Neural cell (in vitro differentiated cells): ENCODE results near the gene ZSWIM6. TPM values are rescaled to one million over a fixed set of nuclear protein-coding genes. Genes with fewer than 3 reads are reported as not detected.

Experiments
- H2AFZ ChIP-seq: fragments of 200-600, 300-800 bp; sonication (generic), shearing (Covaris generic); 2 replicates; pipeline ENCODE4 v1.6.0; 2014; ENCODE audit warnings: low read depth, mild to moderate bottlenecking, antibody characterized with exemption, low read length, moderate library complexity
- H3F3A ChIP-seq: fragments of 200-600 bp; shearing (Covaris generic); 2 replicates; pipeline ENCODE4 v1.6.1; 2016; ENCODE audit warnings: mild to moderate bottlenecking, moderate library complexity, mixed read lengths, antibody characterized with exemption, low read length; ENCODE audit not compliant: insufficient read depth, poor library complexity, severe bottlenecking
- H3K27ac ChIP-seq: fragments of 200-600, 300-800 bp; sonication (generic), shearing (Covaris generic); 2 replicates; pipeline ENCODE4 v1.5.1; 2014; ENCODE audit warnings: mild to moderate bottlenecking, low read length, moderate library complexity
- H3K27me3 ChIP-seq: fragments of 300-800, 200-600 bp; sonication (generic), shearing (Covaris generic); 2 replicates; pipeline ENCODE4 v1.6.0; 2014; ENCODE audit warnings: mild to moderate bottlenecking, low read depth, low read length, moderate library complexity; ENCODE audit not compliant: insufficient read depth
- H3K36me3 ChIP-seq: fragments of 300-800, 200-600 bp; sonication (generic), shearing (Covaris generic); 2 replicates; pipeline ENCODE4 v1.5.1; 2014; ENCODE audit warnings: mild to moderate bottlenecking, antibody characterized with exemption, low read length, moderate library complexity; ENCODE audit not compliant: insufficient read depth
- H3K4me2 ChIP-seq: fragments of 300-800, 200-600 bp; sonication (generic), shearing (Covaris generic); 2 replicates; pipeline ENCODE4 v1.6.0; 2014; ENCODE audit warnings: mild to moderate bottlenecking, low read length
- H3K4me3 ChIP-seq: fragments of 300-800, 200-600 bp; sonication (generic), shearing (Covaris generic); 2 replicates; pipeline ENCODE4 v1.5.1; 2014; ENCODE audit warnings: mild to moderate bottlenecking, low read length, moderate library complexity
- H3K79me2 ChIP-seq: fragments of 200-600 bp; shearing (Covaris generic); replicated peaks from 2 replicates; pipeline ENCODE4 v1.6.0; 2014; ENCODE audit warnings: mild to moderate bottlenecking, low read length, moderate library complexity; ENCODE audit not compliant: insufficient read depth
- H3K9ac ChIP-seq: fragments of 300-800, 200-600 bp; sonication (generic), shearing (Covaris generic); 2 replicates; pipeline ENCODE4 v1.6.1; 2016; ENCODE audit warnings: mild to moderate bottlenecking, low read length, mixed read lengths
- H3K9me2 ChIP-seq: fragments of 200-600 bp; shearing (Covaris generic); 2 replicates; pipeline ENCODE4 v1.6.1; 2016; ENCODE audit warnings: mild to moderate bottlenecking, low read length, mixed read lengths; ENCODE audit not compliant: insufficient read depth
- H3K9me3 ChIP-seq: fragments of 200-600, 300-800 bp; sonication (generic), shearing (Covaris generic); 2 replicates; pipeline ENCODE4 v1.6.1; 2016; ENCODE audit warnings: mild to moderate bottlenecking, mixed run types, low read length, moderate library complexity, mixed read lengths
- H4K20me1 ChIP-seq: fragments of 200-600 bp; shearing (Covaris generic); 2 replicates; pipeline ENCODE4 v1.6.1; 2016; ENCODE audit warnings: mild to moderate bottlenecking, mixed run types; ENCODE audit not compliant: insufficient read depth
- EP300 ChIP-seq: fragments of 450-650 bp; conservative IDR thresholded peaks from 2 replicates; pipeline ENCODE4 v1.6.1; 2014; ENCODE audit warnings: antibody characterized with exemption, mild to moderate bottlenecking, moderate library complexity; ENCODE audit not compliant: poor library complexity, severe bottlenecking
- EZH2 ChIP-seq: fragments of 200-600, 300-800 bp; shearing (Covaris generic), sonication (generic); IDR thresholded peaks from 2 replicates; pipeline ENCODE4 v1.6.1; 2014; ENCODE audit warnings: antibody characterized with exemption, low read length, borderline replicate concordance, mild to moderate bottlenecking; ENCODE audit not compliant: insufficient read depth, poor library complexity, severe bottlenecking
- MXI1 ChIP-seq: fragments of 450-650 bp; conservative IDR thresholded peaks from 2 replicates; pipeline ENCODE4 v1.6.1; 2014; ENCODE audit warnings: antibody characterized with exemption, mild to moderate bottlenecking; ENCODE audit not compliant: poor library complexity, severe bottlenecking
- POLR2AphosphoS5 ChIP-seq: IDR thresholded peaks from 2 replicates; pipeline ENCODE4 v1.6.1; 2012
- RAD21 ChIP-seq: fragments of 450-650 bp; conservative IDR thresholded peaks from 2 replicates; pipeline ENCODE4 v1.6.1; 2014; ENCODE audit warnings: antibody characterized with exemption, mild to moderate bottlenecking, moderate library complexity
- SMC3 ChIP-seq: fragments of 450-650 bp; conservative IDR thresholded peaks from 2 replicates; pipeline ENCODE4 v1.6.1; 2014; ENCODE audit warnings: antibody characterized with exemption, mild to moderate bottlenecking, moderate library complexity; ENCODE audit not compliant: poor library complexity
- TAF1 ChIP-seq: IDR thresholded peaks from 2 replicates; pipeline ENCODE4 v1.6.1; 2012; ENCODE audit warnings: low read depth
- polyA plus RNA-seq: library from polyadenylated mRNA; depleted of rRNA; stranded (reverse); fragments of >200 nt; gene quantifications from 2 replicates; pipeline ENCODE4 v1.2.3, GENCODE V29; 2014
- TF ChIP-seq, protein P1 (sequence below): IDR thresholded peaks from 2 replicates; pipeline ENCODE4 v1.6.1; 2012; ENCODE audit warnings: borderline replicate concordance
- TF ChIP-seq, protein P2 (sequence below): fragments of 450-650 bp; IDR thresholded peaks from 2 replicates; pipeline ENCODE4 v1.5.1; 2014; ENCODE audit warnings: antibody characterized with exemption, mild to moderate bottlenecking, moderate library complexity; ENCODE audit not compliant: poor library complexity, severe bottlenecking

Gene ZSWIM6
- polyA plus RNA-seq, 1 donor from 2014 or later: 43.6 TPM

DNA sequence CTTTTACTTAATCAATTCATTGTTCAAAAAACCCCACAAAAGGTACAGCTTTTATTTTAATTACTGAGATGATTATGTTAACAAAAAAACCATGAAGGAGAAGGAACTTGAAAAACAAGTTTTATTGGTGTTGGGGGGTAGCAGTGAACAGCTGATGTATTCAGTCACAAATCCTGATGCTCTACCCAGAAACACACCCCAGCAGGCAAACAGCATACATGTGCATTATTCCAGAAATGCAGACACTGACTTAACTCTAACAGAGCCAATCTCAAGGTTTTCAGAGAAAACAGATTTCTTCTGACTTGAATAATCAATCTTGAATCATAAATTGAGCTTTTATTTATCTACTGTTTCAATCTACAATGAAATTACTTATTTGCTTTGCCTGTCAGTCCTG lies 175.2 kb downstream of the ZSWIM6 start:
- Histone ChIP-seq H3K9me3 (no peaks in the 10 kb centered on the region), H3K27ac (no peak overlapping the region), H3K4me3 (no peak overlapping the region), H4K20me1 (no peaks in the 10 kb centered on the region), H3K36me3 (peaks cover 5% of the 10 kb centered on the region), H3K9ac (no peak overlapping the region), H3K79me2 (peaks cover 42% of the 10 kb centered on the region), H3K27me3 (no peaks in the 10 kb centered on the region), H2AFZ (no peak overlapping the region), H3K4me2 (no peak overlapping the region), H3F3A (no peaks in the 10 kb centered on the region), H3K9me2 (no peaks in the 10 kb centered on the region)
- TF ChIP-seq POLR2AphosphoS5: no peak

DNA sequence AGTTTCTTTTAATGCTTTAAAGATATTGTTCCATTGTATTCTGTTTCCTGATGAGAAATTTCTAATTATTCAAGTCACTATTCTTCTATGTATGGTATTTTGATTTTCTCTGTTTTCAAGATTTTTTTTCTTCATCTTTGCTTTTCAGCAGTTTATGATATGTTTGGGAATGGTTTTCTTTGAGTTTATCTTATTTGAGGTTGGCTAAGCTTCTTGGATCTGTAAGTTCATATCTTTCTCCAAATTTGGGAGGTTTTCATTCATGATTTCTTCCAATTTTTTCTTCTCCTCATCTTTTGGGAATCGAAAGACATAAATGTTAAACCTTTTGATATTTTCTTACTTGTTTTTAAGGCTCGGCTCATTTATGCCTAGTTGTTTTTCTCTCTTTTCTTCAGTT lies 184.9 kb downstream of the ZSWIM6 start:
- Histone ChIP-seq H3K9me3 (no peaks in the 10 kb centered on the region), H3K27ac (no peak overlapping the region), H3K79me2 (peaks cover 58% of the 10 kb centered on the region), H3K27me3 (no peaks in the 10 kb centered on the region), H3K9me2 (no peaks in the 10 kb centered on the region), H3K4me3 (no peak overlapping the region), H3K4me2 (no peak overlapping the region), H3K9ac (no peak overlapping the region), H4K20me1 (no peaks in the 10 kb centered on the region), H2AFZ (no peak overlapping the region), H3K36me3 (peaks cover 4% of the 10 kb centered on the region), H3F3A (no peaks in the 10 kb centered on the region)
- TF ChIP-seq, protein P1, sequence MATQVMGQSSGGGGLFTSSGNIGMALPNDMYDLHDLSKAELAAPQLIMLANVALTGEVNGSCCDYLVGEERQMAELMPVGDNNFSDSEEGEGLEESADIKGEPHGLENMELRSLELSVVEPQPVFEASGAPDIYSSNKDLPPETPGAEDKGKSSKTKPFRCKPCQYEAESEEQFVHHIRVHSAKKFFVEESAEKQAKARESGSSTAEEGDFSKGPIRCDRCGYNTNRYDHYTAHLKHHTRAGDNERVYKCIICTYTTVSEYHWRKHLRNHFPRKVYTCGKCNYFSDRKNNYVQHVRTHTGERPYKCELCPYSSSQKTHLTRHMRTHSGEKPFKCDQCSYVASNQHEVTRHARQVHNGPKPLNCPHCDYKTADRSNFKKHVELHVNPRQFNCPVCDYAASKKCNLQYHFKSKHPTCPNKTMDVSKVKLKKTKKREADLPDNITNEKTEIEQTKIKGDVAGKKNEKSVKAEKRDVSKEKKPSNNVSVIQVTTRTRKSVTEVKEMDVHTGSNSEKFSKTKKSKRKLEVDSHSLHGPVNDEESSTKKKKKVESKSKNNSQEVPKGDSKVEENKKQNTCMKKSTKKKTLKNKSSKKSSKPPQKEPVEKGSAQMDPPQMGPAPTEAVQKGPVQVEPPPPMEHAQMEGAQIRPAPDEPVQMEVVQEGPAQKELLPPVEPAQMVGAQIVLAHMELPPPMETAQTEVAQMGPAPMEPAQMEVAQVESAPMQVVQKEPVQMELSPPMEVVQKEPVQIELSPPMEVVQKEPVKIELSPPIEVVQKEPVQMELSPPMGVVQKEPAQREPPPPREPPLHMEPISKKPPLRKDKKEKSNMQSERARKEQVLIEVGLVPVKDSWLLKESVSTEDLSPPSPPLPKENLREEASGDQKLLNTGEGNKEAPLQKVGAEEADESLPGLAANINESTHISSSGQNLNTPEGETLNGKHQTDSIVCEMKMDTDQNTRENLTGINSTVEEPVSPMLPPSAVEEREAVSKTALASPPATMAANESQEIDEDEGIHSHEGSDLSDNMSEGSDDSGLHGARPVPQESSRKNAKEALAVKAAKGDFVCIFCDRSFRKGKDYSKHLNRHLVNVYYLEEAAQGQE: no peak
- TF ChIP-seq EP300 (no peak), SMC3 (no peak), RAD21 (no peak), POLR2AphosphoS5 (no peak), TAF1 (no peak), EZH2 (no peak), MXI1 (no peak)
- TF ChIP-seq, protein P2, sequence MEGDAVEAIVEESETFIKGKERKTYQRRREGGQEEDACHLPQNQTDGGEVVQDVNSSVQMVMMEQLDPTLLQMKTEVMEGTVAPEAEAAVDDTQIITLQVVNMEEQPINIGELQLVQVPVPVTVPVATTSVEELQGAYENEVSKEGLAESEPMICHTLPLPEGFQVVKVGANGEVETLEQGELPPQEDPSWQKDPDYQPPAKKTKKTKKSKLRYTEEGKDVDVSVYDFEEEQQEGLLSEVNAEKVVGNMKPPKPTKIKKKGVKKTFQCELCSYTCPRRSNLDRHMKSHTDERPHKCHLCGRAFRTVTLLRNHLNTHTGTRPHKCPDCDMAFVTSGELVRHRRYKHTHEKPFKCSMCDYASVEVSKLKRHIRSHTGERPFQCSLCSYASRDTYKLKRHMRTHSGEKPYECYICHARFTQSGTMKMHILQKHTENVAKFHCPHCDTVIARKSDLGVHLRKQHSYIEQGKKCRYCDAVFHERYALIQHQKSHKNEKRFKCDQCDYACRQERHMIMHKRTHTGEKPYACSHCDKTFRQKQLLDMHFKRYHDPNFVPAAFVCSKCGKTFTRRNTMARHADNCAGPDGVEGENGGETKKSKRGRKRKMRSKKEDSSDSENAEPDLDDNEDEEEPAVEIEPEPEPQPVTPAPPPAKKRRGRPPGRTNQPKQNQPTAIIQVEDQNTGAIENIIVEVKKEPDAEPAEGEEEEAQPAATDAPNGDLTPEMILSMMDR: no peak

DNA sequence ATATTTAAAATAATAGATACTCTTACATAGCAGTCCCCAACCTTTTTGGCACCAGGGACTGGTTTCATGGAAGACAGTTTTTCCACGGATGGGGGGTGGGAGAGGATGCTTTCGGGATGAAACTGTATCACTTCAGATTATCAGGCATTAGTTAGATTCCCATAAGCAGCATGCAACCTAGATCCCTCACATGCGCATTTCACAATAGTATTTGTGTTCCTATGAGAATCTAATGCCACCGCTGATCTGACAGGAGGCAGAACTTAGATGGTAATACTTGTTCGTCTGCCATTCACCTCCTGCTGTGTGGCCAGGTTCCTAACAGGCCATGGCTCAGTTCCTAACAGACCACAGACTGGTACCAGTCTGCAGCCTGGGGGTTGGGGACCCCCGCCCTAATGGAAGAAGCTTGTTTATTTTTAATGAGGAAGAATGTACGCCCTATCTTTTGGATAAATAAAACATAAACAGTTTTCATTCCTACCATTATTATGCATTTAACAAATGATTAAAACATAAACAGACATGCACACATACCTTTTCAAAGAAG lies 187.7 kb downstream of the ZSWIM6 start:
- Histone ChIP-seq H3K9ac (no peak overlapping the region), H3K27ac (no peak overlapping the region), H3K27me3 (no peaks in the 10 kb centered on the region), H3K79me2 (peaks cover 63% of the 10 kb centered on the region), H3K4me2 (no peak overlapping the region), H4K20me1 (no peaks in the 10 kb centered on the region), H3K36me3 (peaks cover 4% of the 10 kb centered on the region), H2AFZ (no peak overlapping the region), H3F3A (no peaks in the 10 kb centered on the region), H3K9me2 (no peaks in the 10 kb centered on the region), H3K9me3 (no peaks in the 10 kb centered on the region), H3K4me3 (no peak overlapping the region)
- TF ChIP-seq, protein P2: no peak
- TF ChIP-seq EP300 (no peak), POLR2AphosphoS5 (no peak), TAF1 (no peak), EZH2 (no peak), MXI1 (no peak), RAD21 (no peak), SMC3 (no peak)
- TF ChIP-seq, protein P1: no peak
